Spleen (tissue), 7 donors: Measurements from ENCODE around the gene ROMO1.

Experiments
- CTCF ChIP-seq, 11 experiments: fragments of 200-600 bp in 7 of 11; fragments of 450-650 bp in 4 of 11; sonication (generic) in 4 of 11; IDR thresholded peaks in 8 of 11; conservative IDR thresholded peaks in 3 of 11; 1 replicate in 7 of 11; 2 replicates in 4 of 11; pipeline versions ENCODE4 v1.4.0 to v1.8.0; 2016 to 2021; ENCODE audit warnings: antibody characterized with exemption in 11 of 11, inconsistent platforms in 4 of 11, mild to moderate bottlenecking in 1 of 11
- POLR2A ChIP-seq, 3 donors: fragments of 450-650 bp; IDR thresholded peaks; one replicate each; pipeline ENCODE4 v1.5.1; 2017; ENCODE audit warnings: antibody characterized with exemption in 3 of 3, mild to moderate bottlenecking in 1 of 3
- POLR2AphosphoS5 ChIP-seq, 3 donors: sonication (generic); formaldehyde crosslinking; IDR thresholded peaks; one replicate each; pipeline ENCODE4 v1.5.1; 2017; ENCODE audit warnings: antibody characterized with exemption in 3 of 3
- donor health status: DM: no; HTN: no; CAD: no; lungs with moderate emphysema.
- donor health status: DM: no; HTN: no; CAD: no.
- donor health status: DM: no; HTN: no; CAD: no.

GRCh38 chr20:35732644-35732982, 33.4 kb downstream of the ROMO1 start:
- no peak for TF ChIP-seq CTCF (IDR thresholded peaks at IDR 0.05 in 8 of 11, conservative IDR thresholded peaks at IDR 0.05 in 3 of 11)
- no peak for TF ChIP-seq POLR2A (IDR thresholded peaks at IDR 0.05)
- TF ChIP-seq POLR2AphosphoS5 (IDR thresholded peaks at IDR 0.05), result no peak
